Thyroid gland (tissue), 4 donors: ENCODE data around the gene ING3. TPM values are rescaled to one million over a fixed set of nuclear protein-coding genes. Genes with fewer than 3 reads are reported as not detected.

ENCODE experiments used
- DNase-seq, 2 donors: peaks; one replicate each; pipeline ENCODE4 v3.0.0-alpha.2; 2019
- H3K27ac ChIP-seq, 3 donors: fragments of 200-600 bp; sonication (generic); 1 replicate in 2 of 3; 2 replicates in 1 of 3; pipeline ENCODE4 v1.5.1; 2016 to 2019; ENCODE audit warnings: mild to moderate bottlenecking in 1 of 3, moderate library complexity in 1 of 3
- H3K27me3 ChIP-seq: fragments of 200-600 bp; sonication (generic); one replicate; pipeline ENCODE4 v1.5.1; 2019
- H3K36me3 ChIP-seq, 2 donors: fragments of 200-600 bp; sonication (generic); one replicate each; pipeline ENCODE4 v1.5.1; 2016 to 2019
- H3K4me1 ChIP-seq, 2 donors: fragments of 200-600 bp; sonication (generic); one replicate each; pipeline ENCODE4 v1.5.1; 2017 to 2019
- H3K4me3 ChIP-seq, 3 donors: fragments of 200-600 bp; sonication (generic); replicated peaks in 1 of 3; 1 replicate in 2 of 3; 2 replicates in 1 of 3; pipeline ENCODE4 v1.5.1; 2016; ENCODE audit warnings: mild to moderate bottlenecking in 1 of 3
- H3K9me3 ChIP-seq: fragments of 200-600 bp; sonication (generic); one replicate; pipeline ENCODE4 v1.5.1; 2017
- CTCF ChIP-seq, 6 experiments: fragments of 200-600 bp in 3 of 6; fragments of 450-650 bp in 3 of 6; sonication (generic) in 3 of 6; IDR thresholded peaks; one replicate each; pipeline ENCODE4 v1.5.1; 2016 to 2019; ENCODE audit warnings: antibody characterized with exemption in 6 of 6, mild to moderate bottlenecking in 2 of 6, inconsistent platforms in 1 of 6, moderate library complexity in 1 of 6
- POLR2A ChIP-seq, 2 donors: fragments of 450-650 bp; IDR thresholded peaks; one replicate each; pipeline ENCODE4 v1.6.1; 2017; ENCODE audit warnings: antibody characterized with exemption in 2 of 2, mild to moderate bottlenecking in 2 of 2, moderate library complexity in 1 of 2
- WGBS, 2 donors: methylation state at CpG; one replicate each; pipeline ENCODE4 v1.1.5; 2017; 5-methylcytosine and 5-hydroxymethylcytosine counted together
- intact Hi-C: fragments of 100-400 bp; cut with DNase I; formaldehyde crosslinking; loops from one replicate; pipeline ENCODE4 v1.15.1; 2023
- total RNA-seq, 4 donors: library from RNA; depleted of rRNA; stranded (reverse); fragments of >200 nt; gene quantifications; one replicate each; pipeline ENCODE4 v1.2.3, GENCODE V29; 2016

ING3 gene
- total RNA-seq, 4 donors from 2014 or later, result 23.7 to 40.8 (median 37.1) TPM

DNA sequence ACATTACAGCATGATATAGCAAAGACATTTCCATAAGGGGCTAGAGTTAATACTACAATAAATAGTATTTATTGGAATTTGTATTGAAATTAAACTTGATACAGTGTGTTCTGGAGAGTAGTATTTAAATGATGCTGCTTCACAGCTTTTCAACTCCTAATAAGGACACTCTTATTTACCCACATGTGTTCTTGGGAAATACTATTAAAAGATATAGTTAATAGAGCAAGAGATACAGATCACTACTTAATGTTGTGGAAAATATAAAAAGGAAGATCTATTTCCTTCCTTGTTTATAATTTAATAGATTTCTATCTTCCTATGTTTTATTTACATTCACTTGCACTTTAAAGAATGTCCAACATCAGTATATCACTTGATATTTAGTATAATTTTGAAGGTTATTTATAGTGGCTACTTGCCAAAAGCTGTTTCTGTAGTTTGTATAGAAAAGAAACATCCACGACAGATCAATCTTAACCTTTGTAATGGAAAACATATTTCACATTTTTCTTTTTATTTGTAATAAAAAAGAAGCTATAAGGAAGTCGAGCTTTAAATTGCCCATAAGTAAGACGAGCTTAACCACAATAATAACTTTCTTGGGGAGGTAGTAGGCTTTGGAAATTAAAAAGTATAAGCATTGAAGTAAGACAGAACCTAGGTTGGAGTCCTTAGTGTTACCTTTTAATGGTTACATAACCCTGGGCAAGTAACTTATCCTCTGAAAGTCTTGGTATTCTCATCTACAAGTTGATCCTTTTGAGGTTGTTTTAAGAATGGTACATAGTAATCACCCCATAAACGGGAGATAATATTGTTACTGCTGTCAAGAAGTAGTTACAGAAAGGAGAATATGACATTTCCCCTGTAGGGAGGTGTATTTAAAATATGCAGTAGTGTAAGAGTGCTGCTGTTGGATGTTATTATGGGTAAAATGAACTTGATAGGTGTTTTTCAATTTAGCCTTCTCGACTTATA lies 70.7 kb downstream of the ING3 start:
- Histone ChIP-seq H3K27me3 (no peaks in the 10 kb centered on the region), H3K4me3 (no peak overlapping the region), H3K4me1 (peaks cover 20 to 21% of the 10 kb centered on the region in 2 donors)

GRCh38 chr7:121023194-121023593 lies 72.6 kb downstream of the ING3 start:
- no peaks in the 10 kb centered on the region for H3K9me3 ChIP-seq
- peak overlapping the region in 1 of 3 donors; percentile 69 for H3K27ac ChIP-seq
- H3K4me3 ChIP-seq, result no peak overlapping the region
- DNase-seq, result no peak
- no peaks in the 10 kb centered on the region for H3K27me3 ChIP-seq
- no peaks in the 10 kb centered on the region for H3K36me3 ChIP-seq
- TF ChIP-seq POLR2A (IDR thresholded peaks at IDR 0.05) (no peak), CTCF (IDR thresholded peaks at IDR 0.05) (no peak)
- H3K4me1 ChIP-seq, result peaks cover 21 to 25% of the 10 kb centered on the region in 2 donors
- intact Hi-C loops, result no loop called here

More for the DNA sequence above, 70.7 kb downstream of the ING3 start:
- Histone ChIP-seq H3K27ac (peak overlapping the region in 1 of 3 donors; percentile 9), H3K36me3 (no peaks in the 10 kb centered on the region), H3K9me3 (no peaks in the 10 kb centered on the region)
- intact Hi-C loops, result no loop called here
- TF ChIP-seq POLR2A (IDR thresholded peaks at IDR 0.05) (no peak), CTCF (IDR thresholded peaks at IDR 0.05) (no peak)
- WGBS, 2 donors, result 86 to 89% methylated on average over 5 of the region's 5 CpGs
- no peak for DNase-seq

DNA sequence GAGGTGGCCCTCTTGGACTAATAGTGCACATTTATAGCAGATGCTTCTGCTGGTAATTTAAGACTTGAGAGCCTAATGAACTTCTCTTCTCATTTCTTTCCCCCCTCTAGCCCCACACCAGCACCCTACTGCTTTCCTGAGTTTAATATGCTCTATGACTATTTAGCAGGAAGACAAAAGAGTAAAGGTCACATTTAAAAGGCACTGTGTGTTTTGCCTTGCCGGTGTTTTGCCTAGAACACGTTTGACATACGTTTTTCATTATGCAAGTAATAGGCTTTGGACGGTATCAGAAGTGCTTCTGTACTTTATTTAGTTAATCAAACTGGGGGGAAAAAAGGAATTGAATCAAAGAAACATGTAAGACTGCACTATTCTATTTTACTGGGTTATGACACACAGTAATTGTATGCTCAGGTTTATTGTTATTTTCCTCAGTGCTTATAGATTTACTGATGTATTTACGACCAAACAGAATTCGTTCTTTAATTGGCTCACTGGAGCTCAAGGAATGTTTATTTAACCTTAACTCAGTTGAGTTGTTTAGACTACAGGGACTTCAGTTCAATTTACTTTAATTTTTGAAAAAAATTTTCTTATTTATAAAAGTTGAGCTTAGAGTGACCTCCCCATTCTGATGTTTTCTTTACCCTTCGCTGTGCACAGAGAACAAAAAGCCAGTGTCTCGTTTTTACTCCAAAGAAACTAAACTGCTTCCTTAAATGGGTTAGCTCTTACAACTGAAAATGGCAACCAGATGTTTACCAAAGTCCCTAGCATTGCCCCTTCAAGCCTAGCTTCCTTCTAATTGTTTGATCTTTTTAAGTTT lies 73.3 kb downstream of the ING3 start:
- Histone ChIP-seq H3K4me3 (no peak overlapping the region), H3K36me3 (no peaks in the 10 kb centered on the region), H3K9me3 (no peaks in the 10 kb centered on the region), H3K27ac (peak overlapping the region in 2 of 3 donors; percentile 45 to 69), H3K27me3 (no peaks in the 10 kb centered on the region), H3K4me1 (peaks cover 21 to 25% of the 10 kb centered on the region in 2 donors)
- DNase-seq, result no peak
- 26 to 34% methylated on average over 8 of the region's 8 CpGs for WGBS, 2 donors
- intact Hi-C loops, result no loop called here
- TF ChIP-seq CTCF (IDR thresholded peaks at IDR 0.05), result no peak
- no peak for TF ChIP-seq POLR2A (IDR thresholded peaks at IDR 0.05)

GRCh38 chr7:121024611-121025010 lies 74.0 kb downstream of the ING3 start:
- no peak for TF ChIP-seq POLR2A (IDR thresholded peaks at IDR 0.05)
- no peak for TF ChIP-seq CTCF (IDR thresholded peaks at IDR 0.05)
- Histone ChIP-seq H3K27me3 (no peaks in the 10 kb centered on the region), H3K9me3 (no peaks in the 10 kb centered on the region), H3K36me3 (no peaks in the 10 kb centered on the region), H3K27ac (peak overlapping the region in 2 of 3 donors; percentile 45 to 69), H3K4me1 (peaks cover 21 to 25% of the 10 kb centered on the region in 2 donors), H3K4me3 (no peak overlapping the region)
- no peak for DNase-seq
- intact Hi-C loops, result no loop called here
- 34 to 45% methylated on average over 5 of the region's 5 CpGs for WGBS, 2 donors
